GM19452 (cell line): ENCODE data around the gene PPM1J.
"Not testable (repeated sequence)": the region's sequence is repeated elsewhere in the genome, so short reads cannot be mapped to it uniquely, and the experiment has no call there.

ENCODE experiments used
- ATAC-seq: cut with Tn5 transposase; IDR thresholded peaks from one replicate; pipeline ENCODE4 v1.9.1; 2021; ENCODE audit not compliant: unreplicated experiment

Gene PPM1J

GRCh38 chr1:112721966-112722524, 6.9 kb upstream of the PPM1J start:
- no peak for ATAC-seq

DNA sequence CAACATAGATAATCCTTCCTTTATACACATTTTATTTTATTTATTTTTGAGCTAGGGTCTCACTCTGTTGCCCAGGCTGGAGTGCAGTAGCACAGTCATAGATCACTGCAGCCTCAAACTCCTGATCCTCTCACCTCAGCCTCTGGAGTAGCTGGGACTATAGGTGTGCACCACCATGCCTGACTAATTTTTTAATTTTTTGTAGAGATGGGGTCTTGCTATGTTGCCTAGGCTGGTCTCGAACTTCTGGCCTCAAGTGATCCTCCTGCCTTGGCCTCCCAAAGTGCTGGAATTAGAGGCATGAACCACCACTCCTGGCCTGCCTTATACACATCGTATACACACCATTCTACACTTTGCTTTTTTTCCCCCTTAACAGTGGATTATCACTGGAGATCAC, 6.2 kb upstream of the PPM1J start:
- not testable (repeated sequence) for ATAC-seq

DNA sequence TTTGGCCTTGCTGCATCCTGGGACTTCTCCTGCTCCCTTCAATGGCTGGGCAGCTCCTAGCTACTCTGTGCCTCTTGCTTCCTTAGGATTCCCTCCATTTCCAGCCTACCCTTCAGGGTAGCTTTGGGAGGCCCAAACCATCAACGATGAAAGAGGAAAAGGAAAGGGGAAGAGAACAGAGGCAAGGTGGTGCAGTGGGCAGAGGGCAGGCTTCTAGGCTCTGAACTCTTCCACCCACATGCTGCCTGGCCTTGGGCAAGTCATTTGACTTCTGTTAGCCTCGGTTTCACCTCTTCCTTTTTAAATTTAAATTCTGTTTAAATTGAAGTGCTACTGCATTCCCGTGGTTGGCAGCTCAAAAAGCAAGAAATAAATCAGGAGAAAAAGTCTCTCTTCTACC, 5.7 kb upstream of the PPM1J start:
- no peak for ATAC-seq

DNA sequence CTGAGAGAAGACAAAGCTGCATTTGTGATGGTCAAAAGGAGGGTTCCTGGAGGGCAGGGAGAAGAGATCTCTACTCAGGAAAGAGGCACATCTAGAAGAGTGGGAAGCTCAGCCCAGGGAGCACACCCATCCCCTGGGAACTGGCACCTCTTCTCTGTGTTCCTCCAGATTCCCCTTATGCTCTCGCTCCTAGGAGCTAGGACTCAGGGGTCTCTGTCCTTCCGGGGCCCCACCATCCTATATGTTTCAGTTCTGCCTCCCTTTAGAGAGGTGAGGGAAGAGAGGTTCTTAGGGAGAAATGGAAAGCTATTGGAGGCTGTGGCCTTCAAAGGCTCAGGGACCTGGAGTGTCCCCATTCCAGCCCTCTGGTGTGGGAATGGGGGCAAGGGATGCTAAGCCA, 4.6 kb upstream of the PPM1J start:
- ATAC-seq: no peak

GRCh38 chr1:112718691-112719418, 3.7 kb upstream of the PPM1J start:
- no peak for ATAC-seq

DNA sequence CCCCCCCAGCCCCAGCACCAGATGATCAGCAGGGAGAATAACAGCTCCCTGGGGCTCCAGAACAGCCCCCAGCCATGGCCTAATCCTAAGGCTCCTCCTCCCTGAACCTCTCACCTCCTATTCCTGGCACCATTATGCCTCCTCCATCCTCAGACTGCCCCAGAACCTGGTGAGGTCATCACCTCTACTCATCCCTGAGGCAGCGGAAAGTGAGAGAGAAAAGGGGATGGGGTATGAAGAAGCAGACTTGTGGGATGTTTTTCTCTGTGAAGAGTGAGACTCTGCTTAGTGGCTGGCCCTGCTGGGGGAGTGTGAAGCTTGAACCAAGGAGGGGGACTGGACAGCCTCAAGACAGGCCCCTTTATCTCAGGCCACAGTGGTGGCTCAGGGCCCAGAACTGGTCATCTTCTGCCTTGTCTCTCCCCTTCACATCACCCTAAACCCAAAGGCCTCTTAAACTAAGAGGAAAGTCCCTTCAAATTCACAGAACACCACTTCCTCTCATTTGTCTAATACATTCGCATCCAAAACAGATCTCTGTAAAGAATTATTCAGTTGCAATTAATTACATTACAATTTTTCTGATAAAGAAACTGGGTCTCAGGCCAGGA, 2.2 kb upstream of the PPM1J start:
- no peak for ATAC-seq

- no peak for ATAC-seq
Measured at GRCh38 chr1:112716133-112716720, 1.1 kb upstream of the PPM1J start.

- ATAC-seq: no peak
Measured at GRCh38 chr1:112714313-112715263, 544 bp downstream of the PPM1J start.

GRCh38 chr1:112713466-112714312, 1.4 kb downstream of the PPM1J start:
- ATAC-seq: no peak

GRCh38 chr1:112712701-112713128, 2.4 kb downstream of the PPM1J start:
- no peak for ATAC-seq

DNA sequence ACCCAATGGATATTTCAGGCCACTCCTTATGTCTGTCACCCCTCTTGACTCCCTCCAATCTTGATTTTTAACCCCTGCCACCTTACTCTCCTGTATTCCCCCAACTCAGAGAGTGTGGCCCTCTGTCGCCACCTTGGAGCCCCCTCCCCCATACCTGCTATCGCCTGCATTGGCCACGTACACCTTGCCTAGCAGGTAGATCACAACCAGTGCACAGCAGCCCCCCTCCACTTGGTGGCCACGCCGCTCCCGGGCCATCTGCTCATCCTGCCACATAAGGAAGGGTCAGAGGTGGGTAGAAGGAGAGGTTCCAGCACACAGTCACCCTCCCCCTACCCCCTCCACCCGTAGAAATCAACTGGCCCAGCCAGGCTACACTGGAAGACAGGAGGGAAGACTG, 2.9 kb downstream of the PPM1J start:
- no peak for ATAC-seq

DNA sequence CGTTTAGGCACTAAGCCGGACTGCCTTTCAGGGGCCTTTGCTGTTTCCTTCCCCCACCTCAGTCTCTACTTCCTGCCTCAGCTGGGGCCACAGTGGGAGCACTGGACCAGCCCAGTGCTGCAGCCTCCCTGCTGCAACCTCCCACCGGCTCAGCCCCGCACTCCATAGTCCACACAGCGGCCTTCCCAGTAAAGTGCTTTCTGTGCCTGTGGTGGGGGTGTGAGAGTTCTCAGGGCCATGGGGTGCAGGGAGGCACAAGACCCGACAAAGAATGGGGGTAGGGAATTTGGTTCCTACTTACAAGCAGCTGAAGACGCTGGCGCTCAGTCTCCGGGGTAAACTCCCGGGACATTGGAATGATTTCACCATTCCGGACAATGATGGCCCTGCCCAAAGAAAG, 3.5 kb downstream of the PPM1J start:
- no peak for ATAC-seq

- ATAC-seq: no peak
Measured at GRCh38 chr1:112711041-112711440, 4.1 kb downstream of the PPM1J start.

DNA sequence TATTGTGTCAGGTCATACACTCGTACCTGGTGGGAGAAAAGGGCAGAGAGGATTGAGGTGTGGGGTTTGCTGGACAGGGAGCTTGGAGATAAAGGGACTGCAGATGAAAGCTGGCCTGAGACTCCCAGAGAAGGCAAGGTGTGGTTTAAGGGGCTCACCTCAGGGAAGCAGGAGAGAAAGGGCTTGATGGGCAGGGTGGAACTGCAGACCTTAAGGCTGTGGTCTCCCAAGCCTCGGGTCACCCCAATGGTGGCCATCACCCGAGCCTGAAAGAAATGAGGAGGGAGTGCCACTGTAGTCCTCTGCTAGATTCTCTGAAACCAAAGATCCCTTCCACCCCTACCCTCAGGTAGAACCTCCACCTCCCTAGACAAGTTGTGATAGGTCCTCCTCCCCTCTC, 4.5 kb downstream of the PPM1J start:
- no peak for ATAC-seq

DNA sequence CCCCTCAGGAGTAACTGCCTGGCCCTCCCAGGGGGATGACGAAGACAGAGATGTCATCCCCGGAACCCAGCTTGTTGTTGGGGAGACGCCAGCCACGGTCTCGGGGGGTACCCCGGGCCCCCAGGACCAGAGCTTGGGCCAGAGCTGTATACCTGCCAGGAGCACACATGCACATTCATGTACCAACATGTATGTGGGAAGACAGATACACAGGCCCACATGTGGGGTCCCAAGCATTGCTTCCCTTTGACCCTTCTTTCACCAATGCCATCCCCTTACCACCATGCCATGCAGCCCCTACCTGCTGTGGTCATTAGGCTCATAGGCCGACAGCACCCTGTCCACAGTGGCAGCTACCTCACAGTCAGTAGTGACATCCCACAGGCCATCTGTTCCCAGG, 5.0 kb downstream of the PPM1J start:
- ATAC-seq: no peak

DNA sequence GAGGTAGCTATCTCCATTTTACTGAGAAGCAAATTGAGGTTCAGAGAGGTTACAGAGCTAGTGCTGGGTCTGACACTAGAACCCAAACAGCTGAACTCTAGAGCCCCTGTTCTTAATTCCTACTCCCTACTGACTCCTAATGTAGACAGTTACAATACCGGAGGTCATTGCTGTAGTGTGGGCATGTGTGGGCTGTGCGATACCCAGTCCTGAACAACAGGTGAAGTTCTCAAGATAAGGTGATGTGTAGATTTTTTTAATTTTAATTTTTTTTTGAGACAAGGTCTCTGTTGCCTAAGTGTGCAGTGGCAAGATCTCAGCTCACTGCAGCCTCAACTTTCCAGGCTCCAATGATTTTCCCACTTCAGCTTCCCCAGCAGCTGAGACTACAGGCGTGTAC, 6.6 kb downstream of the PPM1J start:
- no peak for ATAC-seq

DNA sequence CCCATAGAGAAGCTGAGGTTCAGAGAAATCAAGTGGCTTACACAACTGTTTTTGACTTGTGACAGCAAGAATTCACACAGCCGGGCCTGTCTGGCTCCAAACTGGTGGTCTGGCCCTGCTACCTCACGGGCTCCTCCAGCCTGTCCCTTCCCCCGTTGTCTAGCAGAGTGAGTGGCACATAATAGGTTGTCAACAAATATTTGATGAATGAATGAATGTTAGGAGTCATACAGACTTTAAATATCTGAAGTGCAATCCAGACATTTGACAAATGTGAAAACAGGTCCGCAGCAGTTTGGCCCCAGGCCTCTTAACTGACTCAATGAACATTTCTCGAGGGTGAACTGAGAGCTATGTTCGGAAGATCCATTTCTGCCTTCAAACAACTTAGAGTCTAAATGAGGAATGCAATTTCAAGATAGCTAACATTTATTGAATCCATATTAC, 7.1 kb downstream of the PPM1J start:
- no peak for ATAC-seq

DNA sequence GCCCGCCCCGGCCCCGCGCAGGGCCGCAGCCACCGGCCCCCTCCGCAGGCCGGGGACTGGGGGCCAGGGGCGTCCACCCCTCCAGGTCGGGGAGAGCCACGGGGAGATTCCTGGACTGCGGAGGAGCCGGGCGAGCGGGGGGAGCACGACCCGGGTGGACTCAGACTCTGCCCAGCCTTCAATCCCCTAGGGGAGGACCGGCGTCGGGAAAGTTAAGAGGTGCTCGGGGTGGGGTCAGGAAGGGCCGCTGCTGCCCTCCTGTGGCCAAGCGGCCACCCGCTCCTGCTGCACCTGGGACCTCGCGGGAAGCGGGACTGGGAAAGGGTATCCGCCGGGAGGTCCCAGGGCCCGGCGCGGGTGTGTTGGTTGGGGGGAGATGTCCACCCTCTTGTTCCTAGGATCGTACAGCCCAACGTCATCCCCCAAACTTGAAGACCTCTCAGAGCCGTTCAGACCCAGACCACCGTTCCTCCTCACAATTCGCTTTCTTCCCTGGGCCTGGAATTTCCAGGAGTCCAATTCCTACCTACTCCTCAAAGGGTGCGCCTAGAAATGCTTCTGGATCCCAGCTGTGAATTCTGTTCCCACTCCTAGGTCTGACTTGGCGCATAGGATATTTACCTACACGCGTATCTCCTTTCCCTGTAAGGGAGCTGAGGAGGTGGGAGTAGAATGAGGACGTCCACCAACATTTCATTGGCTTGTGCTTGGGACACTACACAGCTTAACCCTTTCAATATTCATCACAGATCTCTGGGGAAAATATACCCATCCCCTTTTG, 7.7 kb downstream of the PPM1J start:
- peak; percentile 67 for ATAC-seq

GRCh38 chr1:112706505-112707220, 8.5 kb downstream of the PPM1J start, which contains the start of gene RHOC:
TSS of gene RHOC (minus strand) at chr1:112707127. CDS start at chr1:112703799, 3,328 bp downstream.
- ATAC-seq: peak; percentile 72
